GM12878 (cell line): Measurements from ENCODE around the gene SERHL2. TPM values are rescaled to one million over a fixed set of nuclear protein-coding genes. Genes with fewer than 3 reads are reported as not detected.

ENCODE experiments used
- CBFB ChIP-seq: IDR thresholded peaks from 2 replicates; pipeline ENCODE4 v1.6.1; 2016; ENCODE audit warnings: antibody characterized with exemption, low read depth
- ETV6 ChIP-seq, 2 experiments: fragments of 450-650 bp in 1 of 2; IDR thresholded peaks in 1 of 2; conservative IDR thresholded peaks in 1 of 2; 2 replicates each; pipeline ENCODE4 v1.6.1; 2014; ENCODE audit warnings: antibody characterized with exemption in 1 of 2, borderline replicate concordance in 1 of 2, low read depth in 1 of 2, mild to moderate bottlenecking in 1 of 2, moderate library complexity in 1 of 2
- FOS ChIP-seq: IDR thresholded peaks from 3 replicates; pipeline ENCODE4 v1.6.1; 2011; ENCODE audit warnings: borderline replicate concordance; ENCODE audit not compliant: insufficient read length; ENCODE audit errors: extremely low read depth
- HDGF ChIP-seq: fragments of 450-650 bp; IDR thresholded peaks from 2 replicates; pipeline ENCODE4 v1.6.1; 2016; ENCODE audit warnings: antibody characterized with exemption
- IKZF1 ChIP-seq: fragments of 450-650 bp; conservative IDR thresholded peaks from 2 replicates; pipeline ENCODE4 v1.6.1; 2017; ENCODE audit warnings: antibody characterized with exemption, mild to moderate bottlenecking
- IRF4 ChIP-seq: IDR thresholded peaks from 2 replicates; pipeline ENCODE4 v1.6.1; 2011; ENCODE audit warnings: low read depth, low read length
- KAT2A ChIP-seq: conservative IDR thresholded peaks from 2 replicates; pipeline ENCODE4 v1.6.1; 2011; ENCODE audit warnings: low read depth, low read length; ENCODE audit not compliant: control insufficient read depth
- NKRF ChIP-seq: fragments of 450-650 bp; conservative IDR thresholded peaks from 2 replicates; pipeline ENCODE4 v1.6.1; 2017; ENCODE audit warnings: mild to moderate bottlenecking, moderate library complexity
- PKNOX1 ChIP-seq: fragments of 450-650 bp; IDR thresholded peaks from 2 replicates; pipeline ENCODE4 v1.6.1; 2016; ENCODE audit warnings: mild to moderate bottlenecking
- RAD51 ChIP-seq: fragments of 450-650 bp; IDR thresholded peaks from 2 replicates; pipeline ENCODE4 v1.6.1; 2016; ENCODE audit warnings: moderate library complexity, mild to moderate bottlenecking, inconsistent platforms
- RB1 ChIP-seq: fragments of 450-650 bp; formaldehyde crosslinking; IDR thresholded peaks from 2 replicates; pipeline ENCODE4 v1.6.1; 2017; ENCODE audit warnings: mild to moderate bottlenecking, borderline replicate concordance
- RELB ChIP-seq: fragments of 450-650 bp; IDR thresholded peaks from 2 replicates; pipeline ENCODE4 v1.6.1; 2017; ENCODE audit warnings: low read depth, mild to moderate bottlenecking, moderate library complexity
- SIN3A ChIP-seq: IDR thresholded peaks from 2 replicates; pipeline ENCODE4 v1.6.1; 2012; ENCODE audit warnings: low read depth, low read length, improper control_type of control experiment
- SREBF1 ChIP-seq: IDR thresholded peaks from 2 replicates; pipeline ENCODE4 v1.6.1; 2012; ENCODE audit warnings: mild to moderate bottlenecking, low read length
- STAT1 ChIP-seq: fragments of 450-650 bp; conservative IDR thresholded peaks from 2 replicates; pipeline ENCODE4 v1.6.1; 2014; ENCODE audit warnings: antibody characterized with exemption, mild to moderate bottlenecking
- TBL1XR1 ChIP-seq: IDR thresholded peaks from 2 replicates; pipeline ENCODE4 v1.6.1; 2012; ENCODE audit warnings: low read depth, low read length, improper control_type of control experiment
- ZBTB33 ChIP-seq: fragments of 450-650 bp; IDR thresholded peaks from 2 replicates; pipeline ENCODE4 v1.6.1; 2017; ENCODE audit warnings: mild to moderate bottlenecking
- ZBTB4 ChIP-seq: fragments of 450-650 bp; formaldehyde crosslinking; IDR thresholded peaks from 2 replicates; pipeline ENCODE4 v1.4.0; 2022; ENCODE audit warnings: mild to moderate bottlenecking, moderate library complexity
- ZNF207 ChIP-seq: fragments of 450-650 bp; IDR thresholded peaks from 2 replicates; pipeline ENCODE4 v1.6.1; 2014; ENCODE audit warnings: antibody characterized with exemption, mild to moderate bottlenecking, borderline replicate concordance
- ZNF274 ChIP-seq: IDR thresholded peaks from one replicate; pipeline ENCODE4 v1.8.0; 2011; ENCODE audit not compliant: insufficient read length, insufficient read depth
- polyA plus RNA-seq, 11 experiments: library from polyadenylated mRNA; depleted of rRNA in 4 of 11; unstranded in 6 of 11; stranded (reverse) in 5 of 11; fragments of >200 nt; fragmentation: Nextera tagmentation in 4 of 11; fragmentation: Illumina TruSeq in 1 of 11; extraction: Ambion mirVana in 4 of 11; extraction: Trizol in 1 of 11; gene quantifications; 1 replicate in 1 of 11; 2 replicates in 10 of 11; pipeline versions ENCODE4 v1.2.1 to v1.2.3, GENCODE V29; 2011 to 2016; ENCODE audit warnings: inconsistent platforms in 2 of 11, missing spikeins in 2 of 11, low read depth in 1 of 11
- total RNA-seq, 4 experiments: library from RNA; depleted of rRNA in 3 of 4; stranded (reverse); fragments of >200 nt in 3 of 4; fragmentation: Illumina TruSeq in 1 of 4; extraction: Trizol in 1 of 4; gene quantifications; 2 replicates each; pipeline versions ENCODE4 v1.2.1 to v1.2.3, GENCODE V29; 2013 to 2021

Gene SERHL2
- total and polyA plus RNA-seq, 10 of the 15 experiments (the other 5 are each of a cell fraction or from before 2014, with no cell fraction given): 0.63 to 2.0 (median 1.2) TPM

GRCh38 chr22:42614312-42615091 lies 60.7 kb downstream of the SERHL2 start, which contains the start of gene POLDIP3 (continued):
- TF ChIP-seq SIN3A (peak; percentile 67; the same call in 1 of the 2 replicates), ZNF274 (no peak), IRF4 (no peak), ZBTB33 (no peak), RAD51 (no peak), TBL1XR1 (peak; percentile 38; the same call in 1 of the 2 replicates), HDGF (peak; percentile 79), ZBTB4 (CRISPR knock-in tag) (no peak), RB1 (0 out of 2 replicates have a peak, but pooled peaks have one; percentile 57), IKZF1 (peak; percentile 58; the same call in 1 of the 2 replicates), FOS (no peak), ZNF207 (peak; percentile 51), ETV6 (conservative IDR thresholded peaks at IDR 0.05 in 1 of 2, IDR thresholded peaks at IDR 0.05 in 1 of 2; ENCODE audit: borderline replicate concordance in 1 of 2, low read depth in 1 of 2) (no peak), RELB (no peak), PKNOX1 (no peak), SREBF1 (no peak), NKRF (peak; percentile 90), CBFB (no peak), KAT2A (no peak), STAT1 (no peak; the same call in 1 of the 2 replicates)
